A204.1 (cell line): ENCODE measurements around the gene RIN3.
"Not testable (repeated sequence)": the region's sequence is repeated elsewhere in the genome, so short reads cannot be mapped to it uniquely, and the experiment has no call there.

Experiments used
- FAIRE-seq: peaks from 2 replicates; lab custom pipeline; 2012; peaks lifted over from hg19 to GRCh38; lab: Jason Lieb, UNC

RIN3 gene

DNA sequence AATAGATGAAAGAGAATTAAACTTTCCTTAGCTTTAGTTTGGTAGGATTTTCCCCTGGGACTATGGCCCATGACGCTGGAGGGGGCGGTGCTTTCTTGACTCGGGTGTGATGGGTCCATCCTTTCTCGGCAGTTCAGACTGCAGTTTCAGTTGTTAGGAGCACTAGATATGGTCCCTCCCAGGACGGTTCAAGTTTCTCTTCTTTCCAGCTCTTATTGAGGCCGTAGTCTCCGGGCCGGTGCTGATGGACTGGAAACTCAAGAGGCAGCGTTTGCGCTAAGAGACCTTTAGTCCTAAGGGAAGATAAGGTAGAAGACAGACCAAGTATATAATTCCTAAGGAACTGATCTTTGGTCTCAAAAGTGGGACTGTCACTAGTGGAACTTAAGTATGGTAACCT is 111.2 kb downstream of the RIN3 start:
- FAIRE-seq = no peak

DNA sequence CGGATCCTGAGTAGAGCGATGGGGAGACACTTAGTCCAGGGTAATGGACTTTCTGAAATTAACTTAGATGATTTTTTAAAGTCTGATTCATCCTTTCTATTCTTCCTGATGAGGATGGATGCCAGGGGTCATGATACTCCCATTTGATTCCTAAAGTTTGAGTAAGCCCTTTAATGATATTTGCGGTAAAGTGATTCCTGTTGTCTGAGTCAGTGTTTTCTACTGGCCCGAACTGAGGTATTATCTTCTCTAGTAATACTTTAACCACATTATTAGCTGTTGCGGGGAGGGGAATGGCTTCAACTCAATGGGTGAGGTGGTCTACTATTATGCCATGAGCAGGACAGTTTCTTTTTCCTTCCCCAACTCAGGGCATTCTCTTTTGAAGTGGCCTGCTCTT is 111.6 kb downstream of the RIN3 start:
- FAIRE-seq = no peak

DNA sequence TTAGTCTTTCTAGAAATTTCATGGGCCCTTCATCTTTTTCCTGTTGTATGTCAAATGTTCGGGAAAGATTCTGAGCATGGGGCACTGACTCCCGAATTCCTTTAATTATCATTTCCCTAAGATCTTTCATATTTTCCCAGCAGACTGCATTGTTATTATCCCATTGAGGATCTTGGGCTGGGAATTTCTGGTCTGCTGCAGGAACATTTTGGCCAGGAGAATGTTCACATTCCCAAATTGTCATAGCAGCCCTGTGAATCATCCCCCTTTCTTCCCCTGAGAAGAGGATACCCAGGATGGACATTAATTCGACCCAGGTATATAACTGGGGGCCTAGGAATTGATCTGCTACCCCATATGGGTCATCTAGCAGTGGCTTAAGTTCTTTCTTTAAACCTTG is 112.5 kb downstream of the RIN3 start:
- FAIRE-seq = no peak

DNA sequence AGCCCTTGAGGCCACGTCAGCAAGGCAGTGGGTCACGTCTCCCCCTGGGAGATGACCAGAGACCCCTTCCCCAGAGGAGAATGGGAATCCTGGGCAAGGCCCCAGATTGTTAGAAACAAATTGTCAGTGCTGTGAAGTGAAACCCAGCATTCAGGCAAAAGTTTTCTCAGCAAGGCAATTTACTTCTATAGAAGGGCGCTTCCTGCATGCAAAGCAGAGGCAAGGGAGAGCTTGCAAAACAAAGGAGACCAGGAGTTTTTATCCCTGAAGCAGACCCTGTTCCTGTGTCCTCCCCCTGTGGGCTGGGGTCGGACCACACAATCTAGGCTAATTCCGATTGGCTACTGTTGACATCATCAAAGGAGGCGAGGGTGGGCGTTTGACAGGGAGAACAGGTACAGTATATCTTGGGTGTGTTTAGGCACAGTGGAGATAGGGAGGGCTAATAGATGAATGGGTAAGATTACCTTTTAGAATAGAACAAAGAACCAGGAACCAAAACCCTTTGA is 114.2 kb downstream of the RIN3 start:
- no peak for FAIRE-seq

DNA sequence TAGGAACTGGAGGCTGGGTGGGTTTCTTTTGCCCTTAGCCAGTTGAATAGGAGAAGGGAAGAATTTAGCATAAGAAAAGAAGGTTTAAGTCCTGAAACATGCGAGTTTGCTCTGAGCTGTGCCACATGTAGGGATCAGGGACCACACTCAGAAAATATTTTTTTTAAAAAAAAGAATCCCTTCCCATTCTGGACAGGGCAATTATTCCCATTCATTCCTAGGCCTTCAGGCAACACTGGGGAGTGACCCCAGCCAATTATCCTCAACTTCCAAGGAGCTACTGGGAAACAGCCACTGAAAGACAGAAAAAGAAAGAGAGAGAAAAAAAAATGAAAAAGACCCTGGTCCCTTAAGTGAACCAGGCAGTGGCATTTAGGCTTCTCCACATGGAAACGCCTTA is 115.1 kb downstream of the RIN3 start:
- no peak for FAIRE-seq

DNA sequence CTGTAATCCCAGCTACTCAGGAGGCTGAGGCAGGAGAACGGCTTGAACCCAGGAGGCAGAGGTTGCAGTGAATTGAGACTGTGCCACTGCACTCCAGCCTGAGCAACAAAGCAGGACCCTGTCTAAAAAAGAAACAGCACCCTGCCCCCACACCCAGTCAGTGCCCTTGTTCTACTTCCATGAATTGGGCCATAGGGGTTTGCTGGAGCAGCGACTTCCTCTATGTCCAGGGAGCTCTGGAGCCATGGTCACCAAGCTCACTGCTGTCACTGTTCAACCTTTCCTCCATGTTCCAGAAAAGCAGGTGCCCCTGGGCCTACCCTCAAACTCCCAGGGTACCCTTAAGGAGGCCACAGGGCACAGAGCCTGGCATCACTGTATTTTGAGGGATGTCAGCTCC is 116.8 kb downstream of the RIN3 start:
- FAIRE-seq = no peak

DNA sequence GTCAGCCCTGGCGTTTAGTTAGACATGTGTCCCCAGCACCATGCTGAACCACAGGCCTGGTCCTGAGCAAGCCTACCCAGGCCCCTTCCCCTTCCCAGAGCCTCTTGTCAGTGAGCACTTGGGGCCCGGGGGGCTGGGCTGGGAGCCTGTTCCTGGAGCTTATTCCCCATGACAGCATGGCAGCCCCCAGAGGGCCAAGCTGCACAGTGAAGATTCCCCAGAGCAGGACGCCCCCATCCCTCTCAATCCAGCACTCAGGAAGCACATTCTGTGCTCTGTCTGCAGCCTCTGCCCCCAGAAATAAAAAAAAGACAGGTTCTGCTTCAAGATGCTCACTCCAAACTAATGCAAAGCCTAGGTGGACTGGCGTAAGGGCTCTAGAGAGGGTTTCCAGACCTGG is 117.5 kb downstream of the RIN3 start:
- FAIRE-seq = no peak

DNA sequence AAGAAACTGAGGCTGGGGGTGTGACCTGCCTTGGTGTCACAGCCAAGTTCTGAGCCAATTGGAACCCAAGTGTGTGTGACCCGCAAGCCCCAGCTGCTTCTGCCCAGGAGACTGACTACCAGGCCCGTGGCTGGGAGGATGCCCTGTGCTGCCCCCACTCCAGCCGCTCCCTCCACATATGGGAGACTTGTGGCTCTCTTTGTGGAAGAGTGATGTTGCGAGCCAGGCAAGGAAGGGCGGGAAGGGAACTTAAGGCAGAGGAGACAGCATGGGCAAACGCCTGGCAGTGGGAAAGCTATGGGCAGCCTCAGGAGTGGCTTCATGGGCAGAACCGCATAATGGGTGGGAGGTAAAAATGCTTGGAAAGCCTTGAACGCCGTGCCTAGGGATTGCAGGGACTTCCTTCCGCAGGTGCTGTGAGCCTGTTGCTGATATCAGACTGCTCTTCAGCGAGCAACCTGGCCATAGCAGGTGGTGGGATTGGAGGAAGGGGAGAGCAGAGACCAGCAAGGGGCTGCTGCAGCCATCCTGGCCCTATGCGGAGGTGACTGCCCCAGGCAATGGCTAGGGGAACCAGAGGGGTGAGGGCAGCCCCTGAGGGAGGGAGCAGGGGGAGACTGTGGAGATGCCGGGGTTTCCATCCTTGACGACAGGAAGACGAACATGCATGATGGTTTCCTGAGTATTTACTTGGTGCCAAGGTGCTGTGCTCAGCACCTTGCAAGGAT is 119.1 kb downstream of the RIN3 start:
- FAIRE-seq = no peak

DNA sequence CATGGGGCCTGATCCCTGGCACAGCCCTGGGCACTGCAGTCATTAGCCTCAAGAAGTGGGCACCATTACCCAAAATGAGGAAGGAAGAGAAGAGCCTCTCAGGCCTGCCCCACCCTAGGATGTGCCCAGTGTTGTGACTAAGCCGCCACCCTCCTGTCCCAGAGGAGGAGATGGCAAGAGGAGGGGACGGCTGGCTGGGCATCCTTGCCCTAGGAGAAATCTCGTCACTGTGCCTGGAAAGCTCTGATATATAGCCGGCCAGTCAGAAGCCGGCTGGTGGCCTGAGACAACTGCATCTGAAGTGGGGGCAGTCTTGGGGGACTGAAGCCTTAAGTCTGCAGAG is 119.7 kb downstream of the RIN3 start:
- FAIRE-seq = no peak

DNA sequence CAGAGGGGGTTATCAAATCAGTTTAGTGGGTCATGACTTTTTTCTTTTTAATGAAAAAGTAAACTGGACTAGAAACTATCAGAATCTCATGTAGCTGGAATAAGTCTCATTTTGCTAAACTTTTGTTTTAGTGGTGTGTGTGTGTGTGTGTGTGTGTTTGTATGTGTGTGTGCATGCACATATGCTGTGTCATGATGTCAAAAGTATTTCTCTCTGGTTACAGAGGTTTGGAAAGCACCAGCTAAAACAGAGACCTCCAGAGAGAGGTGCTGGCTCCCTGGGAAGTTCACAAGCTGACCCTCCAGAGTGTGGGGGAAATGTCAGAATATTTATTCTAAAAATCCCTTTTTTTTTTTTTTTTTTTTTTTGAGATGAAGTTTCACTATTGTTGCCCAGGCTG is 120.1 kb downstream of the RIN3 start:
- FAIRE-seq = no peak

DNA sequence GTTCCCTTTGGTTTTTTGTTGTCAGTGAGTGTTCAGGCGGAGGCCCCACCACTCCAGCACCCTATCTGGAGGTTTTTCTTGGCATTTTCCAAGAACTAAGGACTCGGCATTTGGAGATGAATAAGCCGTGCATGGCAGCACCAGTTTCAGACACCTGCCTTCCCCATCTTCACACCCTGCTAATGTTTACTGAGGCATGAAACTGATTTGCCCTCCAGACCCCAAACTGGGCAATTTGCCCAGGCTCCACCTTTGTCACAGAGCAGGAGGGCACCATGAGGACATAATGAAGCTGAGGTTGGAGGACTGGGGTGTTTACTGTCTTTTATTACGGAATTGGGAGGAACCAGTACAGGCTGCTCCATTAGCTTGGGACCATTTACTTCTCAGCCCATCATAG is 121.5 kb downstream of the RIN3 start:
- FAIRE-seq = no peak

DNA sequence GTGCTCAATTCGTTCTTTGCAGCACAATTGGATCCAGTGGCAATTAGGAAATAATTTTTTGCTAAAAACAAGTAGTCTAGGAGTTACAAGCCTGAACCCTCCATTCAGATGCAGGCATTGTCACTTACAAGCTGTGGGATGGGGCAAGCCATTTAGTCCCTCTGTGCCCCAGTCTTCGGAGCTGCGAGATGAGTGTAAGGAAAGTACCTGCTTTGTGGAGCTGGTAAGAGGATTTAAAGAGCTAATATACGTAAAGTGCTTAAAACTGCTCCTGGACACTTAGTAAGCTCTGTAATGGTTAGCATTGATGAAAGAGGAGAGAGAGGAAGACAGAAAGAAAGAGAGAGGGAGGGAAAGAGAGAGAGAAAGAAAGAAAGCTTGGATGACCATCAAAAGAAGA is 122.3 kb downstream of the RIN3 start:
- no peak for FAIRE-seq

DNA sequence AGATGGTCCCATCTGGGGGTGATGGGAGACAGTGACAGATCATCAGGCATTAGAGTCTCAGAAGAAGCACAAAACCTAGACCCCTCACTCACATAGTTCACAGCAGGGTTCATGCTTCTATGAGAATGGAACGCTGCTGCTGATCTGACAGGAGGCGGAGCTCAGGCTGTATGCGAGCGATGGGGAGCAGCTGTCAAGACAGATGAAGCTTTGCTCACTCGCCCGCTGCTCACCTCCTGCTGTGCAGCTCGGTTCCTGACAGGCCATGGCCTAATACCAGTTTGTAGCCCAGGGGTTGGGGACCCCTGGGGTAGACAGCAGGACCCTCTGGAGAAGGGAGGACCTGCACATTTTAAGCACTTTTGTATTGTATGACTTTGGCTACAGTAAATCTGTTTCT is 123.6 kb downstream of the RIN3 start:
- no peak for FAIRE-seq

DNA sequence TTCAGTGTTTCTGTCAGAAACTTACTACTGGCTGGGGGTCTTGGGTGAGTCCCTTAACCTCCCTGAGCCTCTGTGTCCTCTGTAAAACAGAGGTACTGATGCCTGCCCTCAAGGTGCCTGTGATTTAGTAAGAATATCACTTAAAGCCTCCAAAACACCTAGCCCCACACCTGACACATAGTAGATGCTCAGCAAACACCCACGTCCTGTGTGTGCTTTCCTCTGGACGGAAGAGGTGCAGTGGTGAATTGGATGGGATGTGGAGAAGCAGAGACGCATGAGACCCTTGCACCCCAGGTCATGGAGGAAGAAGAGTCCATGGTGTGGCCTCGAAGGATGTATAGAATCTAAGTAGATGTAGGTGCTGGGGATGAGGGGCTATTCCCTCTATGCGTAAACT is 124.3 kb downstream of the RIN3 start:
- no peak for FAIRE-seq

DNA sequence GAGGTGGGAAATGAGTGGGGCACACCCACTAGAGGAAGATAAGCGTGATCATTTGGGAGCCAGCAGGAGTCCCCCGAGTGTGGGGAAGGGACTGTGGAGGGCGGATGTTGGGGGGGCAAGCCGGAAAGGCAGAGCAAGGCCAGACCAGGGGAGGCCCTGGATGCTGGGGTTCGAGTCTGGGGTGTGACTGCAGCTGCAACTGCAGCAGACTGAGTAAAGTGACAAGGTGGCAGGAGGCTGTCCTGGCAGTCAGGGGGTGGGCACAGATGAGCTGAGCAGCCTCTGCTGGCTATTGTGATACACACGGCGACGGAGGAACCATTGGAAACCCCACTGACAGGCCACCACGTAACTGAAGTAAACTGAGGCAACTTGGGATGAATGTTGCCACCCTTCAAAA is 124.7 kb downstream of the RIN3 start:
- FAIRE-seq = no peak

DNA sequence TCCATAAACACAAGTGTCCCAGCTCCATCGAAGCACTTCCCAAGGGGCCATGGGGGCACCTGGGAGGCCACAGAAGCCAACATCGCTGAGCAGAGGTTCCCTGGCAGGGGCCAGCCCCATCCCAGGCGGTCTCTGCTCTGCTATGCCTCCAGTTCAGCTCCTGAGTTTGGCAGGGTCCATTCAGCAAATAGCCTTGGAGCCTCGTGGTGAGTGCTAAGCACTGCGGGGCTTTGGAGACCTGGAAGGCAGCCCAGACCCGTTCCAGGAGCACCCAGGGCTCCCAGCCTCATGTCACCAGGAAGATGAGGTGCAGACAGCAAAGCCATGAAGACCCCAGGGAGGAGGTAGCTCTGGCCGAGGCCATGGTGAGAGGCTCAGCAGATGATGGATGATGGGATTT is 125.3 kb downstream of the RIN3 start:
- no peak for FAIRE-seq

DNA sequence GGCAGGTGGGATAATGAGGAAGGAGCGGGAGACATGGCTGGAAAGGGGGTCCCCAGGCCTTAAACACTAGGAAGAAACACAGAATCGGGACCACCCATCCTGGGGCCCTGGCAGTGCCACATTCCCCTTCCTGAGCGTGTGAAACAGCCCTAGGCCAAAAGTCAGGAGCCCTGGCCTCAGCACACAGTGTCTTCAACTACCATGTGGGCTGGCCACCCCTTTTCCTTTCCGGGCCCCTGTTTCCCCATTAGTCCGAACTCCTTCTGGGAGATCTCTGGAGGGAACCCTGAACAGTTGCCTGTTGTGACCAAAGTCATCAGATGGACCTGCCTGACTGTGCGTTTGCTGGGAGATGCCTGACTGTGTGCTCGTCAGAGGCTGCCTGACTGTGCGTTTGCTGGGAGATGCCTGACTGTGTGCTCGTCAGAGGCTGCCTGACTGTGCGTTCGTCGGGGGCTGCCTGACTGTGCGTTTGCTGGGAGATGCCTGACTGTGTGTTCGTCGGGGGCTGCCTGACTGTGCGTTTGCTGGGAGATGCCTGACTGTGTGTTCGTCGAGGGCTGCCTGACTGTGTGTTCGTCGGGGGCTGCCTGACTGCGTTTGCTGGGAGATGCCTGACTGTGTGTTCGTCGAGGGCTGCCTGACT is 126.0 kb downstream of the RIN3 start:
- FAIRE-seq = not testable (repeated sequence)

DNA sequence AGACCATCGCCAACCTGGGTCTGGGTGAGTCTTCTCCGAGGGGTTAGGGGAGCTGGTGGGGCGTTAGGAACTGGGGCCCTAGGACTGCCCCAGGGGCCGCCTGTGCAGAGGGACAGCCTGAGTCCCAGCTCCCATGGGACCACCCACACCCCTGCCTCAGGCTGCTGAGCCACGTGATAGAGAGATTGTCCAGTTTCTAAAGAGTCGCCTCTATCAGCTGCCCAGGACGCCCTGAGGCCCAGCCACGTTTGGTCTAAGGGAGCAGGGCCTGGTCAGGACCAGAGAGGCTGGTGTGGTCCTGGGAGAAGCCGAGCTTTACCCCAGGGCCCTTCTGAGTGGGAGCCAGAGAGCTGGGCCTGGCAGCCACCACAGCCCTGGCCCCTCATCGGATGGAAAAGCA is 127.7 kb downstream of the RIN3 start:
- FAIRE-seq = no peak

DNA sequence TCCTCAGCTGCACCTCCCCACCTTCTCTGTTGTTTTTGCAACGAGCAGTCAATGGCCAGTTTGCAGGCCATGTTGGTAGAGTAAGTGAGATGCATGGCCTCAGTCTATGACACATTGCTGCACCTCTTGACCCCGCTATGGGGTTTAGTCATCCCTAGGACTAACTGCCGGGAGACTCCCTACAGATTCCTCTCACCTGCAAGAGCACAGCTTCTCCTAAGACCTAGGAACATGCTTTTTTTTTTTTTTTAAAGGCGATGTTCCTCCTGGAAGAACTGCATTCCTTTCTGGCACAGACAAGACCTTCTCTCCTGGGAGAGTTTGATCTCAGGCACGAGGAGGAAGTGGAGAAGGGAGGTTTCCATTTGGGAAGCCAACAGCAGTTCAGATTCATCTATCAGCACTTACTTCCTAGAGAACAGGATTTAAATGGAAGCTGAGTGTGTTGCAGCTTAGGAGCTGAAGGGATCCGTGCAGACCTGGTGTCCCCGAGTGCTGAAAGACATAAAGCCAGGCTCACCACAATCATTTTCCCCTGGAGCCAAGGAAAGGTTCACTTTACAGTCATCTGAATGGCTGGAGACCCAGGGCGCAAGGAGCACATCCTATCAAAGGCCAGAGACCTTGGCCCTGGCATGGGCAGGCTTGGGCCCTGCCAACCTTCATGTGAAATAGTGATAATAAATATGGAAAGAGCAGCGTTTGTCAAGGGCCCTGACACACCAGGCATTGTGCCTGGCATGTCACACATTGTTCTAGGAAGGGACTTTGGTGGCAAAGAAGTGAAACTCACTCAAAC is 130.8 kb downstream of the RIN3 start:
- no peak for FAIRE-seq

DNA sequence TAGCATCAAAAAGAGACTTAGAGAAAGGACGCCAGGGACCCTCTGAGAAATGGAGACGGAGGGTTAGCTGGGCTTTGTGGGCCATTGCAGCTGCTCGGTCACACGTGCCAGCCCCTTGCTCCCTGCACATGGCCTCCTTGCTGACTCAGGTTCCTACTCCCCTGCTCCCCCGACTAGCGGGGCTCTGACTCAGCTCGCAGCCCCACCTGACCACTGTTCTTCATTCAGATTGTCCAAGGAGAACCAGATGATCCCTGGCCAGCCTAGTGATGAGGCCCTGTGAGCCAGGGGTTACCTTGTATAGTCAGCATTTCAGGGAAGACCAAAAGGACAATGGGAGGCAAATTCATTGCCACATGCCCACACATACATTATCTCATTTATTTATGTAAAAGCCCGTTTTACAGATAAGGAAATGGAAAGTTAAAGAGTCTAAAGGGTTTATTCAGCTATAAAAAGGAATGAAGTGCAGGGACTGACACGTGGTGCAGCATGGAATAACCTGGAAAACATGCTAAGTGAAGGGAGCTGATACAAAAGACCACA is 131.5 kb downstream of the RIN3 start:
- FAIRE-seq = no peak

DNA sequence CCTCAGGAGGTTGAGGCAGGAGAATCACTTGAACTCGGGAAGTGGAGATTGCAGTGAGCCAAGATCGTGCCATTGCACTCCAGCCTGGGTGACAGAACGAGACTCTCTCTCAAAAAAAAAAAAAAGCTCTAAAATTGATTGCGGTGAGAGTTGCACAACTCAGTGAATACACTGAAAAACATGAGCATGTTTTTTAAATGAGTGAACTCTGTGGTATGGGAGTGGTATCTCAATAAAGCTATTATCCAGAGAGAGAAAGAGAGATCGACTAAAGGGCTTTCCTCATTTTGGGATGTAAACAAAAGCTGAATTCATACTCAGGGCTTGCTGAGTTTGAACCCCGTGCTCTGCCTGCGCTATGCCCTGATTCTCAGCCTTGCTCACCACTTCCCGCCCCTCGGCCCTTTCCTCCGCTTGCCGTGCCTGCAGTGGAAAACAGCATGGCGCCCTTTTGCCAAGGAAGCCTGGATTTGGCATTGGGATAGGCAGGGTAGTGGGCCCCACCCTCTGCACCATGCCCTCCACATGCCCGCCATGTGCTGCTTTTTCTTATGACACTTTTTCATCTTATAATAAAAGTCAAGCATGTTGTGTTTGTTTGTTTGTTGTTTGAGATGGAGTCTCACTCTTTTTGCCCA is 132.4 kb downstream of the RIN3 start:
- no peak for FAIRE-seq

DNA sequence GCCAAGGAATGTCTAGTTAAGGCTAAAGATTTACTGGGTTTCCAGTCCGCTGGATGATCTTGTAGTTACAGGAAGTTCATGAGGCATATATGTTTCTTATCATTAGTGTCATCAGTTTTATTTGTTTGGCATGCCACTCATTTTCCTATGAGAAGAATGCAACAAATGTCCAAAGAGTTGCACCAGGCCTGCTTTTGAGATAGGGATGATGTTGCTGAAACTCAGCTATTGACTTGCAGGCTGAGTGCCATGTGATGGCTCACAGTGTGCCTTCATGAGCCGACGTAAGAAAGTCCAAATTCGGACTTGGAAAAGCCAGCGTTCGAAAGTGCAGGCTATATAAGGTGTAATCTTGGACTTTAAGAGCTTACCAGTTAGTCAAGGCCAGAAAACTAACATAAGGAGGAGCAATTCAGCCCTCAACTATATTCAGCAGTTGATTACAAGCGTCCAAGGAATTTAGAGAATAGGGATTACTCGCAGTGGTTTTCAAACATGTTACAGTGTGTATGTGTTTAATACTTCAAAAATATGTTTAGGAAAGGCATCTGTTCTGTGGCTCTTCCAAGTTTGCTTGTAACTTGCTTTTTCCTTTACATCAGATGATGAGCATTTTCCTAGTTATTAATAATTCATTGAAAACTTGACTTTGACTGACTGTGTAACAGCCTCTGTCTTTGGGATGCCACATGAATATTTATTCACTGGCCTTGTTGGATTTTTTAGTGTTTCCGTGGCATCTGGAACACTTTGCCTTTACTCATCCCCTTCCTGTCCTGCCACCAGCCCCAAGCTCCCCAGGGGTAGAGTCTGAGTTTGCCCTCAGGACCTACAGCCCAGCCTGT is 133.6 kb downstream of the RIN3 start:
- FAIRE-seq = no peak
